IPS-18a (cell line): ENCODE data around the gene PYROXD2.

Experiments used
- H3K27ac ChIP-seq: one replicate; pipeline ENCODE4 v1.5.1; 2013; ENCODE audit warnings: low read length
- H3K27me3 ChIP-seq: one replicate; pipeline ENCODE4 v1.6.1; 2013; ENCODE audit warnings: mild to moderate bottlenecking, low read length; ENCODE audit not compliant: control insufficient read depth, insufficient read depth
- H3K36me3 ChIP-seq: one replicate; pipeline ENCODE4 v1.6.1; 2013; ENCODE audit warnings: low read depth, low read length; ENCODE audit not compliant: control insufficient read depth
- H3K4me1 ChIP-seq: one replicate; pipeline ENCODE4 v1.6.1; 2013; ENCODE audit warnings: low read depth, low read length; ENCODE audit not compliant: control insufficient read depth
- H3K4me3 ChIP-seq: one replicate; pipeline ENCODE4 v1.5.1; 2013; ENCODE audit warnings: low read length
- H3K9ac ChIP-seq: one replicate; pipeline ENCODE4 v1.6.1; 2013; ENCODE audit warnings: mild to moderate bottlenecking, low read length, moderate library complexity
- H3K9me3 ChIP-seq: one replicate; pipeline ENCODE4 v1.6.1; 2013; ENCODE audit warnings: low read depth, low read length; ENCODE audit not compliant: control insufficient read depth

PYROXD2 gene

GRCh38 chr10:98410135-98410743 lies 4.7 kb downstream of the PYROXD2 start:
- Histone ChIP-seq H3K27me3 (no peaks in the 10 kb centered on the region), H3K4me1 (peaks cover 6% of the 10 kb centered on the region), H3K9ac (no peak overlapping the region), H3K9me3 (no peaks in the 10 kb centered on the region), H3K27ac (no peak overlapping the region), H3K4me3 (no peak overlapping the region), H3K36me3 (no peaks in the 10 kb centered on the region)

GRCh38 chr10:98408799-98409198 lies 6.2 kb downstream of the PYROXD2 start:
- Histone ChIP-seq H3K9ac (no peak overlapping the region), H3K36me3 (no peaks in the 10 kb centered on the region)

GRCh38 chr10:98407744-98408241 lies 7.2 kb downstream of the PYROXD2 start:
- Histone ChIP-seq H3K4me1 (no peaks in the 10 kb centered on the region), H3K9me3 (no peaks in the 10 kb centered on the region), H3K36me3 (no peaks in the 10 kb centered on the region), H3K27me3 (no peaks in the 10 kb centered on the region), H3K9ac (no peak overlapping the region), H3K4me3 (no peak overlapping the region), H3K27ac (no peak overlapping the region)

More at GRCh38 chr10:98408799-98409198, 6.2 kb downstream of the PYROXD2 start:
- Histone ChIP-seq H3K4me3 (no peak overlapping the region), H3K4me1 (no peaks in the 10 kb centered on the region), H3K27ac (no peak overlapping the region), H3K9me3 (no peaks in the 10 kb centered on the region), H3K27me3 (no peaks in the 10 kb centered on the region)

DNA sequence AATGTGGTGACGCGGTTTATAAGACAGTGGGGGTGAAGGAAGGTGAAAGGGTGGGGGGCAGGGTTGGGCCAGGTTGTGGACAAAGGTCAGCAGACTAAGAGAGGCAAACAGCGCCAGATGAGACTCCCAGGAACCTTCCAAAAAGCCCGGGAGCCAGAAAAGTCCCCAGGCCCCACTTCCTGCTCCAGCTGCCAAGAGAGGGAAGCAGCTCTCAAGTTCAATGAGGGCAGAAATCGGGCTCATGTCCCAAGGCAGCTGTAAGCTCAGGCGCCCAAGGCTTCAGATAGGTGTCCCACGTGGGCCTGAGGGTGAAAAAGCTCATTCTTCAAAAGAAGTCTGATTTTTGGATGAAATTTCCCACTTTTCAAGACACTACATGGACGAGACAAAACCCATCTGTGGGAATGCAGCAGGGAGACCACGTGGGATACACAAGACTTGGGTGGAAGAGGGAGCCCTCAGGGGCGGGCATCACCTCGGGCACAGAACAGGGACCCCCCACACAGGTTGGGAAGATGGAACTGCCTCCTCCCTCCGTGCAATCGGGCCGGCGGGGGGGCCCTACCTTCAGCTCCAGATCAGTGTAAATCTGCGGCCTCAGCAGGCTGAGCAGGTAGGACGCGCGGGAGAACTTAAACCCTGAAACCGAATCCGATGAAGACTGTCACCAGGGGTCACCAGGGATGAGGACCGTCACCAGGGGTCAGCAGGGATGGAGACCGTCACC lies 7.8 kb downstream of the PYROXD2 start:
- Histone ChIP-seq H3K36me3 (no peaks in the 10 kb centered on the region), H3K9ac (no peak overlapping the region), H3K4me3 (no peak overlapping the region), H3K27ac (no peak overlapping the region), H3K9me3 (no peaks in the 10 kb centered on the region), H3K27me3 (no peaks in the 10 kb centered on the region), H3K4me1 (no peaks in the 10 kb centered on the region)

GRCh38 chr10:98405422-98405821 lies 9.6 kb downstream of the PYROXD2 start:
- H3K27me3 ChIP-seq: no peaks in the 10 kb centered on the region
- H3K27ac ChIP-seq: no peak overlapping the region
- H3K9me3 ChIP-seq: no peaks in the 10 kb centered on the region
- H3K4me3 ChIP-seq: no peak overlapping the region
- H3K9ac ChIP-seq: no peak overlapping the region
- no peaks in the 10 kb centered on the region for H3K4me1 ChIP-seq
- H3K36me3 ChIP-seq: no peaks in the 10 kb centered on the region

DNA sequence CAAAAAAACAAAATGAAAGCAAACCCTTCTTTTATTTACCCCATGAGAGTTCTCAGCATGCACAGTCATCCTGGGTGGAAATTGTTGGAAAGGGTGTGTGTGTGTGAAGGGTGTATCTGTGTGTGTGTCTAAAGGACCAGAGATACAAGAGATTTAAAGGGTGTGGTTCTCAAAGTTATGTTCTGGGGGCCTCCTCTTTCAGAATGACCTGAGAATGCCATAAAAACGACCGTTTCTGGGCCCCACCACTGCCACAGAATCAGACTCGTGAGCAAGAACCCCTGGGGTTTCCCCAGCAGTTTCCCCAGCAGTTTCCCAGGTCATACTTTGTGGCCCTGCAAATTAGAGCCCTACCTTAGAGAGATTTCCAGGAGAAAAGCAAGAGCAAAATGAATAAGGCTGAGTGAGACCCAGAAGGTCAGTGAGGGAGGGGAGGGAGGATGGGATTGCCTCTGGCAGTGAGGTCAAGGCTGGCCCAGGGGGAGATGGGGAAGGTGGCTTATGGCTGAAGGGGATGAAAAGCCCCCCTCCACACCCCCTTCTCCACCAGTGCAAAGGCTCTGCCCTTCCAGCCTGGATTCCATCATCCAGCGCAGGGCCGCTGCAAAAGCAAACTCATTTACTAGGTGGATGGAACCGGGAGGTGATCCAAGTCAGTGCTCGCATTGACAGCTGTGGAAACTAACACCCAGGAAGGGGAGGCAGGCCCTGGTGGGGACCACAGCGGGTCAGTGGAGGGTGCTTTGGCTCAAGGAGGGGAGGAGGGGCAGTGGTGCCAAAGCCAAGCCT lies 10.2 kb downstream of the PYROXD2 start:
- H3K4me1 ChIP-seq: no peaks in the 10 kb centered on the region
- no peaks in the 10 kb centered on the region for H3K27me3 ChIP-seq
- H3K4me3 ChIP-seq: no peak overlapping the region
- no peak overlapping the region for H3K9ac ChIP-seq
- no peaks in the 10 kb centered on the region for H3K9me3 ChIP-seq
- H3K36me3 ChIP-seq: no peaks in the 10 kb centered on the region
- no peak overlapping the region for H3K27ac ChIP-seq

GRCh38 chr10:98403812-98404504 lies 11.0 kb downstream of the PYROXD2 start:
- Histone ChIP-seq H3K27me3 (no peaks in the 10 kb centered on the region), H3K9ac (no peak overlapping the region), H3K4me3 (no peak overlapping the region), H3K9me3 (no peaks in the 10 kb centered on the region), H3K36me3 (no peaks in the 10 kb centered on the region), H3K27ac (no peak overlapping the region), H3K4me1 (no peaks in the 10 kb centered on the region)

- H3K27ac ChIP-seq: no peak overlapping the region
- no peak overlapping the region for H3K4me3 ChIP-seq
- no peaks in the 10 kb centered on the region for H3K27me3 ChIP-seq
- no peaks in the 10 kb centered on the region for H3K36me3 ChIP-seq
- no peaks in the 10 kb centered on the region for H3K9me3 ChIP-seq
- H3K9ac ChIP-seq: no peak overlapping the region
- H3K4me1 ChIP-seq: no peaks in the 10 kb centered on the region
These were observed 11.9 kb downstream of the PYROXD2 start for GRCh38 chr10:98402931-98403718.

GRCh38 chr10:98402478-98402877 lies 12.5 kb downstream of the PYROXD2 start:
- Histone ChIP-seq H3K9me3 (no peaks in the 10 kb centered on the region), H3K36me3 (no peaks in the 10 kb centered on the region), H3K27me3 (no peaks in the 10 kb centered on the region), H3K4me1 (no peaks in the 10 kb centered on the region), H3K9ac (no peak overlapping the region), H3K27ac (no peak overlapping the region), H3K4me3 (no peak overlapping the region)

GRCh38 chr10:98400482-98400881 lies 14.5 kb downstream of the PYROXD2 start:
- no peak overlapping the region for H3K4me3 ChIP-seq
- H3K4me1 ChIP-seq: no peaks in the 10 kb centered on the region
- no peaks in the 10 kb centered on the region for H3K27me3 ChIP-seq
- H3K36me3 ChIP-seq: no peaks in the 10 kb centered on the region
- no peak overlapping the region for H3K9ac ChIP-seq
- H3K9me3 ChIP-seq: no peaks in the 10 kb centered on the region
- no peak overlapping the region for H3K27ac ChIP-seq
